CD4-positive, alpha-beta T cell (primary cell): Measurements from ENCODE around the gene NRXN3. TPM values are rescaled to one million over a fixed set of nuclear protein-coding genes. Genes with fewer than 3 reads are reported as not detected.

Experiments used
- ATAC-seq: fragments of 200-7000 bp; cut with Tn5 transposase; one replicate; pipeline ENCODE4 v1.10.0; 2022; ENCODE audit warnings: mild to moderate bottlenecking; ENCODE audit not compliant: poor library complexity
- CTCF ChIA-PET: fragments of 350-600 bp; sonication (Branson Sonifier 250); formaldehyde crosslinking; loops from one replicate; lab custom pipeline; 2021; ENCODE audit warnings: antibody characterized with exemption, inconsistent platforms; lab: Charles Lee
- POLR2A ChIA-PET: fragments of 350-600 bp; sonication (Branson Sonifier 250); formaldehyde crosslinking; loops from one replicate; lab custom pipeline; 2021; ENCODE audit warnings: antibody characterized with exemption, inconsistent platforms; lab: Charles Lee
- DNase-seq, 14 experiments: peaks; one replicate each; pipeline ENCODE4 v3.0.0-alpha.2; 2013 to 2020; ENCODE audit warnings: mixed read lengths in 2 of 14
- H3K27ac ChIP-seq, 2 donors: one replicate each; pipeline versions ENCODE4 v1.5.1 to v1.7.0; 2013; ENCODE audit warnings: low read length in 2 of 2, low read depth in 1 of 2, mild to moderate bottlenecking in 1 of 2
- H3K27me3 ChIP-seq, 2 experiments: 1 replicate in 1 of 2; 2 replicates in 1 of 2; pipeline versions ENCODE4 v1.6.1 to v1.7.0; 2013; ENCODE audit warnings: low read length in 2 of 2, control low read depth in 1 of 2, mild to moderate bottlenecking in 1 of 2, moderate library complexity in 1 of 2; ENCODE audit not compliant: insufficient read depth in 2 of 2, control insufficient read depth in 1 of 2
- H3K36me3 ChIP-seq: one replicate; pipeline ENCODE4 v1.6.1; 2013; ENCODE audit warnings: low read length, control low read depth; ENCODE audit not compliant: insufficient read depth
- H3K4me1 ChIP-seq: one replicate; pipeline ENCODE4 v1.6.1; 2013; ENCODE audit warnings: low read length, control low read depth; ENCODE audit not compliant: insufficient read depth
- H3K4me3 ChIP-seq: one replicate; pipeline ENCODE4 v1.5.1; 2013; ENCODE audit warnings: mild to moderate bottlenecking, low read length, moderate library complexity
- H3K9me3 ChIP-seq, 2 experiments: 1 replicate in 1 of 2; 2 replicates in 1 of 2; pipeline versions ENCODE4 v1.6.1 to v1.7.0; 2013; ENCODE audit warnings: low read length in 2 of 2, mild to moderate bottlenecking in 2 of 2, control low read depth in 1 of 2, moderate library complexity in 1 of 2; ENCODE audit not compliant: control insufficient read depth in 1 of 2, insufficient read depth in 1 of 2
- H3K27ac Mint-ChIP-seq: one replicate; pipeline ENCODE4 v1.8.0; 2020; ENCODE audit warnings: mixed read lengths
- H3K27me3 Mint-ChIP-seq: one replicate; pipeline ENCODE4 v1.8.0; 2021; ENCODE audit warnings: mixed read lengths
- H3K36me3 Mint-ChIP-seq: one replicate; pipeline ENCODE4 v1.8.0; 2021; ENCODE audit warnings: low read depth, mixed read lengths
- H3K4me1 Mint-ChIP-seq: one replicate; pipeline ENCODE4 v1.8.0; 2021; ENCODE audit warnings: low read depth, mixed read lengths
- H3K4me3 Mint-ChIP-seq: one replicate; pipeline ENCODE4 v1.8.0; 2020; ENCODE audit warnings: mild to moderate bottlenecking, mixed read lengths
- H3K9me3 Mint-ChIP-seq: one replicate; pipeline ENCODE4 v1.8.0; 2020; ENCODE audit warnings: mixed read lengths
- CTCF ChIP-seq: fragments of 200-600 bp; IDR thresholded peaks from one replicate; pipeline ENCODE4 v1.8.0; 2022; ENCODE audit warnings: antibody characterized with exemption, mild to moderate bottlenecking
- intact Hi-C, 2 experiments: fragments of 100-400 bp; cut with DNase I in 1 of 2; cut with micrococcal nuclease in 1 of 2; formaldehyde crosslinking; loops; one replicate each; pipeline versions ENCODE4 v1.15.1 to v1.9.0; 2023 to 2025; cut with DNase I, micrococcal nuclease
- total RNA-seq, 174 experiments: library from RNA in 2 of 174; stranded (reverse) in 2 of 174; gene quantifications; one replicate each; pipeline ENCODE4 v1.2.3 and lab custom pipeline; 2021 to 2026

Gene NRXN3
- total RNA-seq, 2 experiments from 2014 or later, result not detected

- peaks cover 3% of the 10 kb centered on the region for H3K9me3 Mint-ChIP-seq
- ChIA-PET CTCF (no interaction called here), POLR2A (no interaction called here)
- H3K4me3 Mint-ChIP-seq, result no peak overlapping the region
- Histone ChIP-seq H3K27me3 (no peaks in the 10 kb centered on the region), H3K36me3 (no peaks in the 10 kb centered on the region), H3K4me1 (no peaks in the 10 kb centered on the region), H3K4me3 (no peak overlapping the region), H3K27ac (no peak overlapping the region), H3K9me3 (no peaks in the 10 kb centered on the region)
- DNase-seq (no peak), ATAC-seq (no peak)
- H3K27ac Mint-ChIP-seq, result no peak overlapping the region
- TF ChIP-seq CTCF, result no peak
- intact Hi-C loops, result no loop called here
- no peaks in the 10 kb centered on the region for H3K4me1 Mint-ChIP-seq
- no peaks in the 10 kb centered on the region for H3K36me3 Mint-ChIP-seq
- no peaks in the 10 kb centered on the region for H3K27me3 Mint-ChIP-seq
Measured at GRCh38 chr14:79585845-79586244, 1415.7 kb downstream of the NRXN3 start.

- H3K27me3 ChIP-seq, result no peaks in the 10 kb centered on the region
- H3K4me3 ChIP-seq, result no peak overlapping the region
- CTCF ChIA-PET, result no interaction called here
- Mint-ChIP-seq H3K4me1 (no peaks in the 10 kb centered on the region), H3K27me3 (no peaks in the 10 kb centered on the region), H3K27ac (no peak overlapping the region), H3K36me3 (no peaks in the 10 kb centered on the region), H3K4me3 (no peak overlapping the region), H3K9me3 (peaks cover 3% of the 10 kb centered on the region)
- no peak for DNase-seq
- ATAC-seq, result no peak
- no peak for TF ChIP-seq CTCF
- intact Hi-C loops, result no loop called here
- no peak overlapping the region for H3K27ac ChIP-seq
- no peaks in the 10 kb centered on the region for H3K4me1 ChIP-seq
- no peaks in the 10 kb centered on the region for H3K9me3 ChIP-seq
- POLR2A ChIA-PET, result no interaction called here
- no peaks in the 10 kb centered on the region for H3K36me3 ChIP-seq
Measured at GRCh38 chr14:79586416-79586815, 1416.2 kb downstream of the NRXN3 start.

- H3K4me1 Mint-ChIP-seq, result no peaks in the 10 kb centered on the region
- no peaks in the 10 kb centered on the region for H3K27me3 Mint-ChIP-seq
- Histone ChIP-seq H3K4me3 (no peak overlapping the region), H3K36me3 (no peaks in the 10 kb centered on the region), H3K27ac (no peak overlapping the region), H3K9me3 (no peaks in the 10 kb centered on the region), H3K27me3 (no peaks in the 10 kb centered on the region), H3K4me1 (no peaks in the 10 kb centered on the region)
- ChIA-PET POLR2A (no interaction called here), CTCF (no interaction called here)
- no peak for TF ChIP-seq CTCF
- intact Hi-C loops, result no loop called here
- H3K27ac Mint-ChIP-seq, result no peak overlapping the region
- H3K9me3 Mint-ChIP-seq, result peaks cover 3% of the 10 kb centered on the region
- DNase-seq (no peak), ATAC-seq (no peak)
- no peaks in the 10 kb centered on the region for H3K36me3 Mint-ChIP-seq
- no peak overlapping the region for H3K4me3 Mint-ChIP-seq
Measured at GRCh38 chr14:79586989-79587598, 1416.9 kb downstream of the NRXN3 start.
